Right lobe of liver (tissue), 4 donors: ENCODE measurements around the gene NRCAM.

Source experiments
- POLR2A ChIP-seq: fragments of 450-650 bp; IDR thresholded peaks from one replicate; pipeline ENCODE4 v1.6.1; 2017; ENCODE audit warnings: antibody characterized with exemption, mild to moderate bottlenecking
- TF ChIP-seq, protein P1 (sequence below), 4 donors: fragments of 200-600 bp in 3 of 4; fragments of 450-650 bp in 1 of 4; IDR thresholded peaks; one replicate each; pipeline versions ENCODE4 v1.5.1 to v1.8.0; 2016 to 2022; ENCODE audit warnings: antibody characterized with exemption in 4 of 4, mild to moderate bottlenecking in 2 of 4
- donor health status: DM: no; HTN: no; CAD: no.
- donor health status: DM: no; HTN: no; CAD: no.
- donor health status: DM: no; HTN: yes; CAD: no.

DNA sequence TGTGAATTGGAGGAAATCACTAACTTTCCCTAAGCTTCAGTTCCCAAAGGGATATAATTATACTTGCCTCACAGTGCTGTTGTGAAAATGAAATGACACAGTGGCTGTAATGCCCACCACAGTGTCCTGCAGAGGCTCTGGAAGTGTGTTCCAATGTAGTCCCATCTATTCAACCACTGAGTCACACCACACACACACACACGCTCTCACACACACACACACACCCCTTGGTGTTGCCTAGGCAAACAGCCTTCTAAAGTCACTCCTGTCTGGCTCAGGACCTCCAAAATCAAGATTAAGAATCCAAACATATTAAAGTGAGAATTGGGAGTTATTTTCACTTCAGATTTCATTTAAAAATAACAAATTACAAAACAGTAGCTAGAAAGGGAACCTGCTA is 73.3 kb downstream of the NRCAM start:
- TF ChIP-seq, protein P1, sequence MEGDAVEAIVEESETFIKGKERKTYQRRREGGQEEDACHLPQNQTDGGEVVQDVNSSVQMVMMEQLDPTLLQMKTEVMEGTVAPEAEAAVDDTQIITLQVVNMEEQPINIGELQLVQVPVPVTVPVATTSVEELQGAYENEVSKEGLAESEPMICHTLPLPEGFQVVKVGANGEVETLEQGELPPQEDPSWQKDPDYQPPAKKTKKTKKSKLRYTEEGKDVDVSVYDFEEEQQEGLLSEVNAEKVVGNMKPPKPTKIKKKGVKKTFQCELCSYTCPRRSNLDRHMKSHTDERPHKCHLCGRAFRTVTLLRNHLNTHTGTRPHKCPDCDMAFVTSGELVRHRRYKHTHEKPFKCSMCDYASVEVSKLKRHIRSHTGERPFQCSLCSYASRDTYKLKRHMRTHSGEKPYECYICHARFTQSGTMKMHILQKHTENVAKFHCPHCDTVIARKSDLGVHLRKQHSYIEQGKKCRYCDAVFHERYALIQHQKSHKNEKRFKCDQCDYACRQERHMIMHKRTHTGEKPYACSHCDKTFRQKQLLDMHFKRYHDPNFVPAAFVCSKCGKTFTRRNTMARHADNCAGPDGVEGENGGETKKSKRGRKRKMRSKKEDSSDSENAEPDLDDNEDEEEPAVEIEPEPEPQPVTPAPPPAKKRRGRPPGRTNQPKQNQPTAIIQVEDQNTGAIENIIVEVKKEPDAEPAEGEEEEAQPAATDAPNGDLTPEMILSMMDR (IDR thresholded peaks at IDR 0.05), result no peak
- TF ChIP-seq POLR2A, result no peak
